WTC11 (cell line): Measurements from ENCODE around the gene MIER1. TPM values are rescaled to one million over a fixed set of nuclear protein-coding genes. Genes with fewer than 3 reads are reported as not detected.
A peak's percentile ranks its signal among the peaks of the same experiment; 100 is the strongest.

Experiments used
- ATAC-seq: fragments of 200-7000 bp; cut with Tn5 transposase; 2 replicates; pipeline ENCODE4 v1.10.0; 2021; ENCODE audit warnings: mild to moderate bottlenecking, moderate library complexity
- CTCF ChIA-PET: fragments of 300-600 bp; sonication (Branson Sonifier 250); formaldehyde crosslinking; loops from one replicate; lab custom pipeline; 2021; ENCODE audit warnings: antibody characterized with exemption; lab: Charles Lee
- POLR2A ChIA-PET: fragments of 350-600 bp; sonication (Branson Sonifier 250); formaldehyde crosslinking; loops from one replicate; lab custom pipeline; 2021; ENCODE audit warnings: antibody characterized with exemption; lab: Charles Lee
- DNase-seq: peaks from one replicate; pipeline ENCODE4 v3.0.0; 2021; ENCODE audit warnings: low spot score
- H3K27ac Mint-ChIP-seq: 2 replicates; pipeline ENCODE4 v1.8.0; 2021; ENCODE audit warnings: mixed read lengths
- H3K27me3 Mint-ChIP-seq: 2 replicates; pipeline ENCODE4 v1.8.0; 2021; ENCODE audit warnings: low read depth, mild to moderate bottlenecking, moderate library complexity, mixed read lengths
- H3K36me3 Mint-ChIP-seq: 2 replicates; pipeline ENCODE4 v1.8.0; 2021; ENCODE audit warnings: mixed read lengths
- H3K4me1 Mint-ChIP-seq: 2 replicates; pipeline ENCODE4 v1.8.0; 2022; ENCODE audit warnings: mixed read lengths
- H3K4me3 Mint-ChIP-seq: 2 replicates; pipeline ENCODE4 v1.8.0; 2021; ENCODE audit warnings: mild to moderate bottlenecking, moderate library complexity, mixed read lengths
- H3K9me3 Mint-ChIP-seq: 2 replicates; pipeline ENCODE4 v1.8.0; 2021; ENCODE audit warnings: mixed read lengths
- CREB1 ChIP-seq: sonication (generic); formaldehyde crosslinking; IDR thresholded peaks from 2 replicates; pipeline ENCODE4 v1.8.0; 2023; ENCODE audit warnings: mild to moderate bottlenecking, missing genetic modification reagents
- ELF4 ChIP-seq: sonication (generic); formaldehyde crosslinking; IDR thresholded peaks from 2 replicates; pipeline ENCODE4 v1.8.1; 2022; ENCODE audit warnings: low read depth, mild to moderate bottlenecking, moderate library complexity, missing genetic modification reagents
- FOXJ3 ChIP-seq: sonication (generic); formaldehyde crosslinking; IDR thresholded peaks from 2 replicates; pipeline ENCODE4 v1.9.0; 2021; ENCODE audit warnings: missing genetic modification reagents, mild to moderate bottlenecking, borderline replicate concordance
- KAT7 ChIP-seq: sonication (generic); formaldehyde crosslinking; IDR thresholded peaks from 2 replicates; pipeline ENCODE4 v1.8.1; 2023; ENCODE audit warnings: missing genetic modification reagents, mild to moderate bottlenecking, borderline replicate concordance
- NFE2L1 ChIP-seq: sonication (generic); formaldehyde crosslinking; IDR thresholded peaks from 2 replicates; pipeline ENCODE4 v1.8.1; 2023; ENCODE audit warnings: missing genetic modification reagents
- OVOL2 ChIP-seq: fragments of 250-450 bp; sonication (Bioruptor Pico); IDR thresholded peaks from 2 replicates; pipeline ENCODE4 v1.9.0; 2021; ENCODE audit warnings: mild to moderate bottlenecking, borderline replicate concordance
- RORB ChIP-seq: fragments of 250-450 bp; sonication (Bioruptor Pico); IDR thresholded peaks from 2 replicates; pipeline ENCODE4 v1.9.0; 2021; ENCODE audit warnings: mild to moderate bottlenecking
- TEAD4 ChIP-seq: sonication (generic); formaldehyde crosslinking; IDR thresholded peaks from 2 replicates; pipeline ENCODE4 v1.8.0; 2022; ENCODE audit warnings: mild to moderate bottlenecking, missing genetic modification reagents
- ZNF121 ChIP-seq: sonication (generic); formaldehyde crosslinking; IDR thresholded peaks from 2 replicates; pipeline ENCODE4 v1.8.0; 2023; ENCODE audit warnings: missing genetic modification reagents
- ZNF232 ChIP-seq: sonication (generic); formaldehyde crosslinking; IDR thresholded peaks from 2 replicates; pipeline ENCODE4 v1.8.0; 2022; ENCODE audit warnings: mild to moderate bottlenecking, missing genetic modification reagents
- ZNF396 ChIP-seq: fragments of 250-450 bp; sonication (Bioruptor Pico); IDR thresholded peaks from 2 replicates; pipeline ENCODE4 v1.8.0; 2021; ENCODE audit warnings: mild to moderate bottlenecking, moderate library complexity, borderline replicate concordance
- ZNF423 ChIP-seq: fragments of 250-450 bp; sonication (Bioruptor Pico); IDR thresholded peaks from 2 replicates; pipeline ENCODE4 v2.1.2; 2022; ENCODE audit warnings: mild to moderate bottlenecking, moderate library complexity
- total RNA-seq: library from RNA; stranded (reverse); gene quantifications from 3 replicates; pipeline ENCODE4 v1.2.3, GENCODE V29; 2021
- TF ChIP-seq, protein P1 (sequence below): sonication (generic); formaldehyde crosslinking; IDR thresholded peaks from 2 replicates; pipeline ENCODE4 v1.8.1; 2023; ENCODE audit warnings: mild to moderate bottlenecking, missing genetic modification reagents, moderate library complexity
- TF ChIP-seq, protein P2 (sequence below): fragments of 250-450 bp; sonication (Bioruptor Pico); IDR thresholded peaks from 2 replicates; pipeline ENCODE4 v1.8.0; 2021; ENCODE audit warnings: mild to moderate bottlenecking
- TF ChIP-seq, protein P3 (sequence below): sonication (generic); formaldehyde crosslinking; IDR thresholded peaks from 2 replicates; pipeline ENCODE4 v1.8.1; 2022; ENCODE audit warnings: missing genetic modification reagents, borderline replicate concordance
- TF ChIP-seq, protein P4 (sequence below): sonication (generic); formaldehyde crosslinking; IDR thresholded peaks from 2 replicates; pipeline ENCODE4 v1.8.1; 2023; ENCODE audit warnings: mild to moderate bottlenecking, missing genetic modification reagents, moderate library complexity
- TF ChIP-seq, protein P5 (sequence below): sonication (generic); formaldehyde crosslinking; IDR thresholded peaks from 2 replicates; pipeline ENCODE4 v1.8.1; 2023; ENCODE audit warnings: mild to moderate bottlenecking, missing genetic modification reagents
- TF ChIP-seq, protein P6 (sequence below): fragments of 250-450 bp; sonication (Bioruptor Pico); IDR thresholded peaks from 2 replicates; pipeline ENCODE4 v1.9.0; 2021; ENCODE audit warnings: mild to moderate bottlenecking, borderline replicate concordance
- TF ChIP-seq, protein P7 (sequence below): fragments of 250-450 bp; sonication (Bioruptor Pico); IDR thresholded peaks from 2 replicates; pipeline ENCODE4 v2.1.2; 2022; ENCODE audit warnings: mild to moderate bottlenecking, moderate library complexity
- TF ChIP-seq, protein P8 (sequence below): sonication (generic); formaldehyde crosslinking; IDR thresholded peaks from 2 replicates; pipeline ENCODE4 v1.8.0; 2023; ENCODE audit warnings: missing genetic modification reagents

The MIER1 gene
- total RNA-seq, 1 experiment from 2014 or later = 31.0 TPM

DNA sequence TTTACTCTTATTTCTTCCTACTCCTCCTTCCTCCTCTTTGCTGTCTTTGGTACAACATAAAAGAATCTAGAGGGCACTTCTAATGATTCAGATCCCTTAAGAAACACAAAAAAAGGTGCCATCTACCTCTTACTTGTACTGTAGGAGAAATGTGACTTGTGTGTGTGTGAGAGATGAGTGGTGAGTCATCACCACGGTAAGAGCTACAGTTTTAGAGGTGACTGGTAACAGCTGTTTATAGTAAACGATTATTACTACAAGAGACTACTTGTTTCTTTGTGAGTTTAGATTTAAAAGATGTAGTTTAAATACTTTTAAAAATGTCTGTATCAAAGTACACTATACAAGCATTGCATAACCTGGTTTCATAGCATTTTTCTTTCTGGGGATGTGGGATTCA, 88.8 kb downstream of the MIER1 start:
- Mint-ChIP-seq H3K27ac (no peak overlapping the region), H3K27me3 (no peaks in the 10 kb centered on the region; the same call in 1 of the 2 replicates), H3K4me3 (no peak overlapping the region), H3K36me3 (no peaks in the 10 kb centered on the region), H3K9me3 (no peaks in the 10 kb centered on the region), H3K4me1 (peaks cover 10% of the 10 kb centered on the region)
- POLR2A ChIA-PET = no interaction called here
- TF ChIP-seq ZNF232 = no peak
- DNase-seq (no peak), ATAC-seq (no peak)
- CTCF ChIA-PET = no interaction called here

DNA sequence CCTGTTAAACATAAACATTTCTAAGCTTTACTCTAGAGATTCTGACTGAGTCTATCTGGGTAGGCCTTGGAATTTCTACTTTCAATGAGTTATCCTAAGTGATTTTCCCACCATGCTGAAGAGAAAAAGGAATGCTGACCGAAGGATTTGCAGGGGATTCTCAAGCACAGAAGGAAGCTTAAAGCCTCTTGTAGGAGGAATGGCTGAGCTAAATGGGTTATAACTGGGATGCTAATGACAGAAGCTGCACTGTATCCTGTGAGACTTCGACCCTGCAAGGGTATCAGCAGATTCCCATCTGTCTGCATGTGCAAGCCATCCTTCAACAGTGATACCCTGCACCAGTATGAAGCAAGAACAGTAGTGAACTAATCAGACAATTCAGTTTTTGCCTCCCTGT, 93.8 kb downstream of the MIER1 start:
- H3K4me3 Mint-ChIP-seq = no peak overlapping the region
- ChIA-PET POLR2A (no interaction called here), CTCF (interaction anchor here (1.1 to 2.4 kb wide), 4 partner anchors 23 to 196 kb away, joined by 3 to 13 read pairs (median 6); no protein-coding TSS in a partner anchor)
- H3K27me3 Mint-ChIP-seq = peaks cover 25% of the 10 kb centered on the region
- DNase-seq (no peak), ATAC-seq (peak; percentile 31; the same call in 1 of the 2 replicates)
- TF ChIP-seq, protein P1, sequence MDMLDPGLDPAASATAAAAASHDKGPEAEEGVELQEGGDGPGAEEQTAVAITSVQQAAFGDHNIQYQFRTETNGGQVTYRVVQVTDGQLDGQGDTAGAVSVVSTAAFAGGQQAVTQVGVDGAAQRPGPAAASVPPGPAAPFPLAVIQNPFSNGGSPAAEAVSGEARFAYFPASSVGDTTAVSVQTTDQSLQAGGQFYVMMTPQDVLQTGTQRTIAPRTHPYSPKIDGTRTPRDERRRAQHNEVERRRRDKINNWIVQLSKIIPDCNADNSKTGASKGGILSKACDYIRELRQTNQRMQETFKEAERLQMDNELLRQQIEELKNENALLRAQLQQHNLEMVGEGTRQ (CRISPR knock-in tag) = no peak
- TF ChIP-seq, protein P2, sequence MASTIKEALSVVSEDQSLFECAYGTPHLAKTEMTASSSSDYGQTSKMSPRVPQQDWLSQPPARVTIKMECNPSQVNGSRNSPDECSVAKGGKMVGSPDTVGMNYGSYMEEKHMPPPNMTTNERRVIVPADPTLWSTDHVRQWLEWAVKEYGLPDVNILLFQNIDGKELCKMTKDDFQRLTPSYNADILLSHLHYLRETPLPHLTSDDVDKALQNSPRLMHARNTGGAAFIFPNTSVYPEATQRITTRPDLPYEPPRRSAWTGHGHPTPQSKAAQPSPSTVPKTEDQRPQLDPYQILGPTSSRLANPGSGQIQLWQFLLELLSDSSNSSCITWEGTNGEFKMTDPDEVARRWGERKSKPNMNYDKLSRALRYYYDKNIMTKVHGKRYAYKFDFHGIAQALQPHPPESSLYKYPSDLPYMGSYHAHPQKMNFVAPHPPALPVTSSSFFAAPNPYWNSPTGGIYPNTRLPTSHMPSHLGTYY (CRISPR knock-in tag) = no peak
- TF ChIP-seq ELF4 (CRISPR knock-in tag) (no peak), CREB1 (CRISPR knock-in tag) (no peak), RORB (CRISPR knock-in tag) (no peak), KAT7 (no peak), NFE2L1 (CRISPR knock-in tag) (no peak), ZNF121 (no peak), FOXJ3 (CRISPR knock-in tag) (no peak), ZNF423 (no peak), TEAD4 (no peak), ZNF396 (CRISPR knock-in tag) (no peak), OVOL2 (no peak)
- TF ChIP-seq, protein P3, sequence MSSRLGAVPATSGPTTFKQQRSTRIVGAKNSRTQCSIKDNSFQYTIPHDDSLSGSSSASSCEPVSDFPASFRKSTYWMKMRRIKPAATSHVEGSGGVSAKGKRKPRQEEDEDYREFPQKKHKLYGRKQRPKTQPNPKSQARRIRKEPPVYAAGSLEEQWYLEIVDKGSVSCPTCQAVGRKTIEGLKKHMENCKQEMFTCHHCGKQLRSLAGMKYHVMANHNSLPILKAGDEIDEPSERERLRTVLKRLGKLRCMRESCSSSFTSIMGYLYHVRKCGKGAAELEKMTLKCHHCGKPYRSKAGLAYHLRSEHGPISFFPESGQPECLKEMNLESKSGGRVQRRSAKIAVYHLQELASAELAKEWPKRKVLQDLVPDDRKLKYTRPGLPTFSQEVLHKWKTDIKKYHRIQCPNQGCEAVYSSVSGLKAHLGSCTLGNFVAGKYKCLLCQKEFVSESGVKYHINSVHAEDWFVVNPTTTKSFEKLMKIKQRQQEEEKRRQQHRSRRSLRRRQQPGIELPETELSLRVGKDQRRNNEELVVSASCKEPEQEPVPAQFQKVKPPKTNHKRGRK (CRISPR knock-in tag) = no peak
- TF ChIP-seq, protein P4, sequence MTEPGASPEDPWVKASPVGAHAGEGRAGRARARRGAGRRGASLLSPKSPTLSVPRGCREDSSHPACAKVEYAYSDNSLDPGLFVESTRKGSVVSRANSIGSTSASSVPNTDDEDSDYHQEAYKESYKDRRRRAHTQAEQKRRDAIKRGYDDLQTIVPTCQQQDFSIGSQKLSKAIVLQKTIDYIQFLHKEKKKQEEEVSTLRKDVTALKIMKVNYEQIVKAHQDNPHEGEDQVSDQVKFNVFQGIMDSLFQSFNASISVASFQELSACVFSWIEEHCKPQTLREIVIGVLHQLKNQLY (CRISPR knock-in tag) = no peak
- TF ChIP-seq, protein P5, sequence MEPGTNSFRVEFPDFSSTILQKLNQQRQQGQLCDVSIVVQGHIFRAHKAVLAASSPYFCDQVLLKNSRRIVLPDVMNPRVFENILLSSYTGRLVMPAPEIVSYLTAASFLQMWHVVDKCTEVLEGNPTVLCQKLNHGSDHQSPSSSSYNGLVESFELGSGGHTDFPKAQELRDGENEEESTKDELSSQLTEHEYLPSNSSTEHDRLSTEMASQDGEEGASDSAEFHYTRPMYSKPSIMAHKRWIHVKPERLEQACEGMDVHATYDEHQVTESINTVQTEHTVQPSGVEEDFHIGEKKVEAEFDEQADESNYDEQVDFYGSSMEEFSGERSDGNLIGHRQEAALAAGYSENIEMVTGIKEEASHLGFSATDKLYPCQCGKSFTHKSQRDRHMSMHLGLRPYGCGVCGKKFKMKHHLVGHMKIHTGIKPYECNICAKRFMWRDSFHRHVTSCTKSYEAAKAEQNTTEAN (CRISPR knock-in tag) = no peak
- TF ChIP-seq, protein P6, sequence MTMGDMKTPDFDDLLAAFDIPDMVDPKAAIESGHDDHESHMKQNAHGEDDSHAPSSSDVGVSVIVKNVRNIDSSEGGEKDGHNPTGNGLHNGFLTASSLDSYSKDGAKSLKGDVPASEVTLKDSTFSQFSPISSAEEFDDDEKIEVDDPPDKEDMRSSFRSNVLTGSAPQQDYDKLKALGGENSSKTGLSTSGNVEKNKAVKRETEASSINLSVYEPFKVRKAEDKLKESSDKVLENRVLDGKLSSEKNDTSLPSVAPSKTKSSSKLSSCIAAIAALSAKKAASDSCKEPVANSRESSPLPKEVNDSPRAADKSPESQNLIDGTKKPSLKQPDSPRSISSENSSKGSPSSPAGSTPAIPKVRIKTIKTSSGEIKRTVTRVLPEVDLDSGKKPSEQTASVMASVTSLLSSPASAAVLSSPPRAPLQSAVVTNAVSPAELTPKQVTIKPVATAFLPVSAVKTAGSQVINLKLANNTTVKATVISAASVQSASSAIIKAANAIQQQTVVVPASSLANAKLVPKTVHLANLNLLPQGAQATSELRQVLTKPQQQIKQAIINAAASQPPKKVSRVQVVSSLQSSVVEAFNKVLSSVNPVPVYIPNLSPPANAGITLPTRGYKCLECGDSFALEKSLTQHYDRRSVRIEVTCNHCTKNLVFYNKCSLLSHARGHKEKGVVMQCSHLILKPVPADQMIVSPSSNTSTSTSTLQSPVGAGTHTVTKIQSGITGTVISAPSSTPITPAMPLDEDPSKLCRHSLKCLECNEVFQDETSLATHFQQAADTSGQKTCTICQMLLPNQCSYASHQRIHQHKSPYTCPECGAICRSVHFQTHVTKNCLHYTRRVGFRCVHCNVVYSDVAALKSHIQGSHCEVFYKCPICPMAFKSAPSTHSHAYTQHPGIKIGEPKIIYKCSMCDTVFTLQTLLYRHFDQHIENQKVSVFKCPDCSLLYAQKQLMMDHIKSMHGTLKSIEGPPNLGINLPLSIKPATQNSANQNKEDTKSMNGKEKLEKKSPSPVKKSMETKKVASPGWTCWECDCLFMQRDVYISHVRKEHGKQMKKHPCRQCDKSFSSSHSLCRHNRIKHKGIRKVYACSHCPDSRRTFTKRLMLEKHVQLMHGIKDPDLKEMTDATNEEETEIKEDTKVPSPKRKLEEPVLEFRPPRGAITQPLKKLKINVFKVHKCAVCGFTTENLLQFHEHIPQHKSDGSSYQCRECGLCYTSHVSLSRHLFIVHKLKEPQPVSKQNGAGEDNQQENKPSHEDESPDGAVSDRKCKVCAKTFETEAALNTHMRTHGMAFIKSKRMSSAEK (CRISPR knock-in tag) = no peak
- TF ChIP-seq, protein P7, sequence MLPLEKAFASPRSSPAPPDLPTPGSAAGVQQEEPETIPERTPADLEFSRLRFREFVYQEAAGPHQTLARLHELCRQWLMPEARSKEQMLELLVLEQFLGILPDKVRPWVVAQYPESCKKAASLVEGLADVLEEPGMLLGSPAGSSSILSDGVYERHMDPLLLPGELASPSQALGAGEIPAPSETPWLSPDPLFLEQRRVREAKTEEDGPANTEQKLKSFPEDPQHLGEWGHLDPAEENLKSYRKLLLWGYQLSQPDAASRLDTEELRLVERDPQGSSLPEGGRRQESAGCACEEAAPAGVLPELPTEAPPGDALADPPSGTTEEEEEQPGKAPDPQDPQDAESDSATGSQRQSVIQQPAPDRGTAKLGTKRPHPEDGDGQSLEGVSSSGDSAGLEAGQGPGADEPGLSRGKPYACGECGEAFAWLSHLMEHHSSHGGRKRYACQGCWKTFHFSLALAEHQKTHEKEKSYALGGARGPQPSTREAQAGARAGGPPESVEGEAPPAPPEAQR (CRISPR knock-in tag) = no peak
- TF ChIP-seq, protein P8, sequence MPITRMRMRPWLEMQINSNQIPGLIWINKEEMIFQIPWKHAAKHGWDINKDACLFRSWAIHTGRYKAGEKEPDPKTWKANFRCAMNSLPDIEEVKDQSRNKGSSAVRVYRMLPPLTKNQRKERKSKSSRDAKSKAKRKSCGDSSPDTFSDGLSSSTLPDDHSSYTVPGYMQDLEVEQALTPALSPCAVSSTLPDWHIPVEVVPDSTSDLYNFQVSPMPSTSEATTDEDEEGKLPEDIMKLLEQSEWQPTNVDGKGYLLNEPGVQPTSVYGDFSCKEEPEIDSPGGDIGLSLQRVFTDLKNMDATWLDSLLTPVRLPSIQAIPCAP (CRISPR knock-in tag) = no peak
- peaks cover 29% of the 10 kb centered on the region for H3K4me1 Mint-ChIP-seq
- no peaks in the 10 kb centered on the region for H3K9me3 Mint-ChIP-seq
- no peak overlapping the region for H3K27ac Mint-ChIP-seq
- H3K36me3 Mint-ChIP-seq = no peaks in the 10 kb centered on the region
